A673 (cell line): Measurements from ENCODE around the gene MBNL2.

Experiments used
- CTCF ChIP-seq: fragments of 300-800, 200-600 bp; sonication (generic); conservative IDR thresholded peaks from 2 replicates; pipeline ENCODE4 v1.5.1; 2017; ENCODE audit warnings: low read depth, mild to moderate bottlenecking, antibody characterized with exemption, low read length, moderate library complexity, mixed read lengths
- EZH2 ChIP-seq: fragments of 200-600 bp; sonication (generic); IDR thresholded peaks from 2 replicates; pipeline ENCODE4 v1.6.1; 2017; ENCODE audit warnings: borderline replicate concordance, low read depth, mild to moderate bottlenecking, mixed read lengths, antibody characterized with exemption, low read length; ENCODE audit not compliant: poor library complexity, severe bottlenecking

- TF ChIP-seq CTCF = no peak
- no peak for TF ChIP-seq EZH2
Measured at GRCh38 chr13:97307118-97307881, 85.2 kb downstream of the MBNL2 start.
